PC-3 (cell line): ENCODE measurements around the gene CXADR.

Source experiments
- EZH2 ChIP-seq: fragments of 300-600 bp; sonication (generic); IDR thresholded peaks from one replicate; pipeline ENCODE4 v1.6.1; 2017; ENCODE audit warnings: antibody characterized with exemption, mild to moderate bottlenecking, low read length; ENCODE audit not compliant: unreplicated experiment
- EZH2phosphoT487 ChIP-seq: fragments of 300-600 bp; sonication (generic); IDR thresholded peaks from 2 replicates; pipeline ENCODE4 v1.6.1; 2018; ENCODE audit warnings: mild to moderate bottlenecking, antibody characterized with exemption, low read length, borderline replicate concordance
- TF ChIP-seq, protein P1 (sequence below): fragments of 300-600 bp; sonication (generic); conservative IDR thresholded peaks from 2 replicates; pipeline ENCODE4 v1.5.1; 2017; ENCODE audit warnings: antibody characterized with exemption, low read depth, mild to moderate bottlenecking, low read length

DNA sequence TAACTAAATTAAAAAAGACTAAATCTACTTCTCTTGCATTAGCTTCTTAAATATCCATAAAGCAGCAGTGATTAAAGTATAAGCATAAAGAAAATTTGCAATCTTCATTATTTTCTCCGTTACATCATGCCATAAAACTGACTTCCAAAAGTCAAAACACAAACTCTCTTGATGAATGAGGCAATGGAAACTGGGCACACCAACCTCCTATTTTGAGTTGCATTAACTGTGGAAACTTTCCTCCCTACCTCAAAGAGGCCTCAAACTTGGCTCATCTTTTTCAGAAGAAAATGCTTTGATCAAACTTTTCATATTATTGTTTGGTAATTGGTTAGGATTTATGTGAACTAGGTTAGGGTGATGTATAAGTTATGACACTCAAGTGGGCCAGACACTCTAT, 104.0 kb downstream of the CXADR start:
- TF ChIP-seq, protein P1, sequence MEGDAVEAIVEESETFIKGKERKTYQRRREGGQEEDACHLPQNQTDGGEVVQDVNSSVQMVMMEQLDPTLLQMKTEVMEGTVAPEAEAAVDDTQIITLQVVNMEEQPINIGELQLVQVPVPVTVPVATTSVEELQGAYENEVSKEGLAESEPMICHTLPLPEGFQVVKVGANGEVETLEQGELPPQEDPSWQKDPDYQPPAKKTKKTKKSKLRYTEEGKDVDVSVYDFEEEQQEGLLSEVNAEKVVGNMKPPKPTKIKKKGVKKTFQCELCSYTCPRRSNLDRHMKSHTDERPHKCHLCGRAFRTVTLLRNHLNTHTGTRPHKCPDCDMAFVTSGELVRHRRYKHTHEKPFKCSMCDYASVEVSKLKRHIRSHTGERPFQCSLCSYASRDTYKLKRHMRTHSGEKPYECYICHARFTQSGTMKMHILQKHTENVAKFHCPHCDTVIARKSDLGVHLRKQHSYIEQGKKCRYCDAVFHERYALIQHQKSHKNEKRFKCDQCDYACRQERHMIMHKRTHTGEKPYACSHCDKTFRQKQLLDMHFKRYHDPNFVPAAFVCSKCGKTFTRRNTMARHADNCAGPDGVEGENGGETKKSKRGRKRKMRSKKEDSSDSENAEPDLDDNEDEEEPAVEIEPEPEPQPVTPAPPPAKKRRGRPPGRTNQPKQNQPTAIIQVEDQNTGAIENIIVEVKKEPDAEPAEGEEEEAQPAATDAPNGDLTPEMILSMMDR: no peak
- TF ChIP-seq EZH2phosphoT487 (no peak), EZH2 (no peak)
